Neural progenitor cell (in vitro differentiated cells): ENCODE results near the gene DNASE1L2. TPM values are rescaled to one million over a fixed set of nuclear protein-coding genes. Genes with fewer than 3 reads are reported as not detected.
A peak's percentile ranks its signal among the peaks of the same experiment; 100 is the strongest.

Source experiments
- DNase-seq: peaks from one replicate; pipeline ENCODE4 v3.0.0-alpha.2; 2016; ENCODE audit warnings: low spot score
- H2AFZ ChIP-seq: fragments of 200-600 bp; sonication (generic); replicated peaks from 2 replicates; pipeline ENCODE4 v1.6.1; 2016; ENCODE audit warnings: antibody characterized with exemption
- H3F3A ChIP-seq: fragments of 200-600 bp; sonication (generic); 2 replicates; pipeline ENCODE4 v1.6.1; 2016; ENCODE audit warnings: antibody characterized with exemption, low read depth
- H3K27ac ChIP-seq: fragments of 200-600 bp; sonication (generic); 2 replicates; pipeline ENCODE4 v1.5.1; 2016; ENCODE audit warnings: mild to moderate bottlenecking
- H3K27me3 ChIP-seq: fragments of 200-600 bp; sonication (generic); 2 replicates; pipeline ENCODE4 v1.6.1; 2016; ENCODE audit warnings: mild to moderate bottlenecking, moderate library complexity
- H3K36me3 ChIP-seq: fragments of 200-600 bp; sonication (generic); 2 replicates; pipeline ENCODE4 v1.5.1; 2016
- H3K4me1 ChIP-seq: fragments of 200-600 bp; sonication (generic); 2 replicates; pipeline ENCODE4 v1.6.1; 2016; ENCODE audit warnings: mixed run types
- H3K4me2 ChIP-seq: fragments of 200-600 bp; sonication (generic); 2 replicates; pipeline ENCODE4 v1.6.1; 2016
- H3K4me3 ChIP-seq: fragments of 200-600 bp; sonication (generic); 2 replicates; pipeline ENCODE4 v1.5.1; 2016
- H3K79me2 ChIP-seq: fragments of 200-600 bp; sonication (generic); 2 replicates; pipeline ENCODE4 v1.6.1; 2016; ENCODE audit warnings: low read depth
- H3K9ac ChIP-seq: fragments of 200-600 bp; sonication (generic); 2 replicates; pipeline ENCODE4 v1.6.1; 2016
- H3K9me3 ChIP-seq: fragments of 200-600 bp; sonication (generic); 2 replicates; pipeline ENCODE4 v1.5.1; 2016; ENCODE audit warnings: low read depth
- H4K20me1 ChIP-seq: fragments of 200-600 bp; sonication (generic); 2 replicates; pipeline ENCODE4 v1.6.1; 2016; ENCODE audit warnings: low read depth
- H3K27ac Mint-ChIP-seq: 3 replicates; pipeline ENCODE4 v1.8.0; 2021; ENCODE audit warnings: mixed read lengths
- H3K27me3 Mint-ChIP-seq: 2 replicates; pipeline ENCODE4 v1.8.0; 2022; ENCODE audit warnings: low read depth, mild to moderate bottlenecking, inconsistent platforms, moderate library complexity, mixed read lengths; ENCODE audit not compliant: insufficient read depth
- H3K36me3 Mint-ChIP-seq: 3 replicates; pipeline ENCODE4 v1.8.0; 2021; ENCODE audit warnings: mixed read lengths
- H3K4me1 Mint-ChIP-seq: 3 replicates; pipeline ENCODE4 v1.8.0; 2021; ENCODE audit warnings: mixed read lengths
- H3K4me3 Mint-ChIP-seq: 3 replicates; pipeline ENCODE4 v1.8.0; 2021; ENCODE audit warnings: mild to moderate bottlenecking, moderate library complexity, mixed read lengths
- H3K9me3 Mint-ChIP-seq: 3 replicates; pipeline ENCODE4 v1.8.0; 2020; ENCODE audit warnings: mixed read lengths
- EZH2 ChIP-seq: fragments of 200-600 bp; sonication (generic); IDR thresholded peaks from 2 replicates; pipeline ENCODE4 v1.6.1; 2017; ENCODE audit warnings: antibody characterized with exemption, mild to moderate bottlenecking, moderate library complexity
- EZH2phosphoT487 ChIP-seq: fragments of 200-600 bp; sonication (generic); IDR thresholded peaks from 2 replicates; pipeline ENCODE4 v1.6.1; 2017; ENCODE audit warnings: antibody characterized with exemption
- total RNA-seq: library from RNA; depleted of rRNA; stranded (reverse); fragments of >200 nt; gene quantifications from 2 replicates; pipeline ENCODE4 v1.2.3, GENCODE V29; 2015; ENCODE audit warnings: low replicate concordance
- TF ChIP-seq, protein P1 (sequence below): fragments of 200-600 bp; sonication (generic); IDR thresholded peaks from 2 replicates; pipeline ENCODE4 v1.5.1; 2017; ENCODE audit warnings: antibody characterized with exemption, mild to moderate bottlenecking

The DNASE1L2 gene
- total RNA-seq, 1 donor from 2014 or later, result 0.21 TPM

DNA sequence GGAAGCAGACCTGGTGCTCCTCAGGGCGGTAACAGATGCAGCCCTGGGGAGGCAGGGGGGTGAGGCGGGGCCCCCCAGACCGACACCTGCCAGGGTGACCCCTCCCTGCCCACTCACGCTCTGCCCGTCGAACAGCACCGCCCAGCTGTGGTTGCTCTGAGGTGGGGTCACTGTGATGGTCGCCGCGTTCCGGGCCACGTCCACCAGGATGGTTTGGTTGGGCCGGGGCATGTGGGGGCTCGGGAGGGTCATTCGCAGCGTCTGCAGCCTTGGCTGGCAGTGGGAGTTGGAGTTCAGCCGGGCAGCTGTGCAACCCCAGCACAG, 26.3 kb upstream of the DNASE1L2 start:
- no peaks in the 10 kb centered on the region for H3K27me3 ChIP-seq
- H3K9me3 Mint-ChIP-seq, result no peaks in the 10 kb centered on the region
- peaks cover 37% of the 10 kb centered on the region for H3F3A ChIP-seq
- no peak overlapping the region for H3K9ac ChIP-seq
- H3K4me3 ChIP-seq, result no peak overlapping the region
- H4K20me1 ChIP-seq, result peaks cover 41% of the 10 kb centered on the region
- TF ChIP-seq EZH2, result no peak
- TF ChIP-seq, protein P1, sequence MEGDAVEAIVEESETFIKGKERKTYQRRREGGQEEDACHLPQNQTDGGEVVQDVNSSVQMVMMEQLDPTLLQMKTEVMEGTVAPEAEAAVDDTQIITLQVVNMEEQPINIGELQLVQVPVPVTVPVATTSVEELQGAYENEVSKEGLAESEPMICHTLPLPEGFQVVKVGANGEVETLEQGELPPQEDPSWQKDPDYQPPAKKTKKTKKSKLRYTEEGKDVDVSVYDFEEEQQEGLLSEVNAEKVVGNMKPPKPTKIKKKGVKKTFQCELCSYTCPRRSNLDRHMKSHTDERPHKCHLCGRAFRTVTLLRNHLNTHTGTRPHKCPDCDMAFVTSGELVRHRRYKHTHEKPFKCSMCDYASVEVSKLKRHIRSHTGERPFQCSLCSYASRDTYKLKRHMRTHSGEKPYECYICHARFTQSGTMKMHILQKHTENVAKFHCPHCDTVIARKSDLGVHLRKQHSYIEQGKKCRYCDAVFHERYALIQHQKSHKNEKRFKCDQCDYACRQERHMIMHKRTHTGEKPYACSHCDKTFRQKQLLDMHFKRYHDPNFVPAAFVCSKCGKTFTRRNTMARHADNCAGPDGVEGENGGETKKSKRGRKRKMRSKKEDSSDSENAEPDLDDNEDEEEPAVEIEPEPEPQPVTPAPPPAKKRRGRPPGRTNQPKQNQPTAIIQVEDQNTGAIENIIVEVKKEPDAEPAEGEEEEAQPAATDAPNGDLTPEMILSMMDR, result no peak
- no peak for TF ChIP-seq EZH2phosphoT487
- H3K79me2 ChIP-seq, result peaks cover 42% of the 10 kb centered on the region
- peaks cover 13% of the 10 kb centered on the region for H3K27me3 Mint-ChIP-seq
- no peaks in the 10 kb centered on the region for H3K9me3 ChIP-seq
- DNase-seq, result no peak
- H3K4me3 Mint-ChIP-seq, result no peak overlapping the region
- peaks cover 12% of the 10 kb centered on the region for H3K36me3 Mint-ChIP-seq
- H2AFZ ChIP-seq, result no peak overlapping the region
- no peaks in the 10 kb centered on the region for H3K36me3 ChIP-seq
- no peak overlapping the region for H3K4me2 ChIP-seq
- no peak overlapping the region for H3K27ac ChIP-seq
- H3K27ac Mint-ChIP-seq, result no peak overlapping the region
- peaks cover 27% of the 10 kb centered on the region for H3K4me1 Mint-ChIP-seq
- H3K4me1 ChIP-seq, result peaks cover 16% of the 10 kb centered on the region

DNA sequence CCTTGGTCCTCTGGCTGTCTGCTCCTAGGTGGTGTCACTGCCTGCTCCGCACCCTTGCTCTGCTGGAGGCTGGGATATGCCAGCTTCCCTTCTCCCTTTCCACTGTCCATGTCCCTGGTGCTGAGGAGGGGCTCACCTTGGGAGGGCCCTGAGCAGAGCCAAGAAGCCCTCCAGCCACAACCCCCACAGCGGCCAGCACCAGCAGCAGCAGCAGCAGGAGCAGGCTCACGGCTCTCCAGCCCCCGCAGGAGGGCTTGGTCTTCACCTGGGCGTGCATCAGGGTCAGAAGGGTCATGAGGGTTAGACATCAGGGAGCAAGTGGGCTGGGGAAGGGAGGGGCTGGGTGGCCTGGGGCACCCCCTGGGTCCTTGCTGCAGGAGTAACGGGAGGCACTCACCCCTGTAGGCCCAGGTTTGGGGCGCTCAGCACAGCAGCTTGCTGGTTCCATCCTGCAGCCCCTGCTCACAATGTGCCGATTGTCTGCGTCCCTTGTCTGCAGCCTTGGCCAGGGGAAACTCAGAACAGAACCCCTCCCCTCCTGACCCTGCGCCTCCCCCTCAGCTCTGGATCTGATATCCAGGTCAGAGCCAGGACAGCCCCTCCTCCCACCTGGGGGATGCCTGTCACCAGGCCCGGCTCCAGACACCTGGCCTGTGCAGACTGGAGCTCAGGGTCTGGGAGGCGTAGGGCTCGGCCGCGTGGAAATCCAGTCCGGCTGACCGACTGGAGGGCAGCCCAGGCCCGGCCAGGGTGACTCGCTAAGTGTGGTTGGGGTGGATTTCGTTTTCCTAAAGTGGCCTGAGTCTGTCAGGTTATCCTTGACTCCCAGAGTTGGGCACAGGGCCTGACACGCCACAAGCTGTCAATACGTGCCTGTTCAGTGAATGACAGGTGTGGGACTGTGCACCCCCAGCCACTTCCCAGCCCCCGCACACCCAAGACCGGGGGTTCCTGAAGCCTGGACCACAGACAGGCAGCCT, 25.6 kb upstream of the DNASE1L2 start, which contains the start of gene BRICD5:
TSS of gene BRICD5 (minus strand) at position 478 of the 980 bp plus-strand sequence. CDS start at position 448, 30 bp downstream.
- Histone ChIP-seq H3K9ac (no peak within 1 kb of the TSS), H3K4me1 (peaks cover 16% of the 10 kb centered on the region), H3K27me3 (no peaks in the 10 kb centered on the region), H3F3A (peaks cover 43% of the 10 kb centered on the region), H3K36me3 (no peaks in the 10 kb centered on the region), H2AFZ (no peak within 1 kb of the TSS), H4K20me1 (peaks cover 41% of the 10 kb centered on the region), H3K4me3 (no peak within 1 kb of the TSS), H3K79me2 (peaks cover 41% of the 10 kb centered on the region), H3K9me3 (no peaks in the 10 kb centered on the region), H3K4me2 (no peak within 1 kb of the TSS), H3K27ac (peak within 1 kb of the TSS; percentile 58)
- DNase-seq, result no peak
- TF ChIP-seq EZH2phosphoT487, result no peak
- TF ChIP-seq, protein P1, result no peak
- TF ChIP-seq EZH2, result no peak
- no peak within 1 kb of the TSS for H3K27ac Mint-ChIP-seq
- H3K9me3 Mint-ChIP-seq, result no peaks in the 10 kb centered on the region
- peak within 1 kb of the TSS; percentile 73 for H3K4me3 Mint-ChIP-seq
- peaks cover 28% of the 10 kb centered on the region for H3K4me1 Mint-ChIP-seq
- peaks cover 12% of the 10 kb centered on the region for H3K36me3 Mint-ChIP-seq
- peaks cover 13% of the 10 kb centered on the region for H3K27me3 Mint-ChIP-seq

DNA sequence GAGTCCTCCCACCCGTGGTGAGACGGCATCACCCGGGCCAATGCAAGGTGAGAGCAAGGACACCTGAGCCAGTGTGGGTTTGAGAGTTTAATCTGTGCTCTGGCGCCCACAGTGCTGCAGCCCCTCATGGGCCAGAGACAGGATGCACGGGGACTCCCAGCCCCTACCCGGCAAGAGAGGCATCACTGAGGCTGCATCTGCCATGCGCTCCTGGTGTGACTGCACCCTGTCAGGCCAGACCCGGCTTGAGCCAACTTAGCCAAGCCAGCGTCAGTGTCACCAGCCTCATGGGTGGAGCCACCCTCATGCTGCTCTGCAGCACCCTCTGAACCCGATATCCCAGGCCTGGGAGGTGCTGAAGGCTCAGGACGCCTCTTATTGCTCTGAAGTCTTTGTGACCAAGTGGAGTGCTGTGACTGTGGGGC, 24.3 kb upstream of the DNASE1L2 start:
- H3K27me3 ChIP-seq, result no peaks in the 10 kb centered on the region
- no peak for DNase-seq
- peaks cover 11% of the 10 kb centered on the region for H3K4me1 ChIP-seq
- H3K4me1 Mint-ChIP-seq, result peaks cover 25% of the 10 kb centered on the region
- no peak overlapping the region for H3K27ac Mint-ChIP-seq
- peaks cover 11% of the 10 kb centered on the region for H3K27me3 Mint-ChIP-seq
- no peak for TF ChIP-seq EZH2phosphoT487
- TF ChIP-seq, protein P1, result no peak
- TF ChIP-seq EZH2, result no peak
- H3K9me3 Mint-ChIP-seq, result no peaks in the 10 kb centered on the region
- H4K20me1 ChIP-seq, result peaks cover 41% of the 10 kb centered on the region
- no peaks in the 10 kb centered on the region for H3K36me3 ChIP-seq
- no peak overlapping the region for H3K4me2 ChIP-seq
- no peaks in the 10 kb centered on the region for H3K9me3 ChIP-seq
- H3K4me3 Mint-ChIP-seq, result peak overlapping the region; percentile 73
- peaks cover 35% of the 10 kb centered on the region for H3K79me2 ChIP-seq
- no peak overlapping the region for H3K4me3 ChIP-seq
- H3K36me3 Mint-ChIP-seq, result peaks cover 9% of the 10 kb centered on the region
- H3K27ac ChIP-seq, result no peak overlapping the region
- H3F3A ChIP-seq, result peaks cover 48% of the 10 kb centered on the region
- no peak overlapping the region for H3K9ac ChIP-seq
- H2AFZ ChIP-seq, result no peak overlapping the region
